Caki2 (cell line): ENCODE results near the gene SETMAR. TPM values are rescaled to one million over a fixed set of nuclear protein-coding genes. Genes with fewer than 3 reads are reported as not detected.

Experiments
- total RNA-seq: library from RNA; depleted of rRNA; stranded (reverse); fragments of >200 nt; shearing (Covaris generic); gene quantifications from 2 replicates; pipeline ENCODE4 v1.2.3, GENCODE V29; 2014; ENCODE audit warnings: low replicate concordance; rRNA removed

Gene SETMAR
- total RNA-seq, 1 experiment from 2014 or later: 7.8 TPM

Other genes with a start within 250 kb of the SETMAR start
- gene SUMF1, start 163.9 kb downstream of the SETMAR start, total RNA-seq: 27.6 and 32.3 TPM in 2 replicates
- 11.6 and 13.8 TPM in 2 replicates for gene ITPR1, start 190.0 kb downstream of the SETMAR start, total RNA-seq